A673 (cell line): ENCODE data around the gene ACOXL.

Experiments used
- CTCF ChIP-seq: fragments of 300-800, 200-600 bp; sonication (generic); conservative IDR thresholded peaks from 2 replicates; pipeline ENCODE4 v1.5.1; 2017; ENCODE audit warnings: low read depth, mild to moderate bottlenecking, antibody characterized with exemption, low read length, moderate library complexity, mixed read lengths
- EZH2 ChIP-seq: fragments of 200-600 bp; sonication (generic); IDR thresholded peaks from 2 replicates; pipeline ENCODE4 v1.6.1; 2017; ENCODE audit warnings: borderline replicate concordance, low read depth, mild to moderate bottlenecking, mixed read lengths, antibody characterized with exemption, low read length; ENCODE audit not compliant: poor library complexity, severe bottlenecking

- TF ChIP-seq CTCF, result no peak
- no peak for TF ChIP-seq EZH2
Observed at GRCh38 chr2:110948027-110948674, 215.8 kb downstream of the ACOXL start.
